SIG-M5 treated with dmso at 0.1 percent for 504 hours (cell line): ENCODE measurements around the gene LRAT.
"Not testable (repeated sequence)": the region's sequence is repeated elsewhere in the genome, so short reads cannot be mapped to it uniquely, and the experiment has no call there.

Experiments used
- DNase-seq: peaks from one replicate; lab custom pipeline; 2025; ENCODE audit not compliant: unreplicated experiment; lab: John Stamatoyannopoulos, UW

Gene LRAT

DNA sequence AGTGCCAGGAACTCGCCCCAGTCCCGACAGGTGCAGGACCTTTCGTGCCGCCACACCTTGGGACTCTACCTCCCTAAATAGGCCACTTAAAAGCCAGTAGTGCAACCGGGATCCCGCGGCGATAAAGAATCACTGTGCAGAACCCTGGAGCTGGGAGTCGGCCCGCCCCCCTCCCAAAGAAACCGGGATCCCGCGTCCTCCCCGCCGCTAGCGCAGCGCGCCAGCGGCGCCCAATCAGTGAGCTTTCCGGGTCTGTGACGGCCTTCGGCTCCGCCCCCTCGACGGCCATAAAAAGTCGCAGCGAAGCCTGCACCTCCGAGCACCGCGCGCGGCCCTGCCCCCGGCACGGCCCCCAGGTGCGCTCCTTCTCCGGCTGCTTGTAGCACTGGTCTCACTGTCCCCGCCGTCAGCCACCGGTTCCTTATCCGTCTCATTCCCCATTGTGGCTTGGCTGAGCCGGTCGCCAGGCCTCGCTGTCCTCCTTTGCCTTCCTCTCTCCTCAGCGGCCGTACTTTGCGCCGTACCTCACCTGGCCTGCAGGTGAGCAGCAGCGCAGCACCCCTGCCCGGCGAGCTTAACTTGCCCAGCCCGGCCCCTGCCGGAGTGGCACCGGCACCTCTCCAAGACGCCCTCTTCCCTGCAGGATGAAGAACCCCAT, at the start of gene LRAT:
LRAT (plus strand) TSS at position 318 of the 658 bp plus-strand sequence; CDS start at position 645, 327 bp downstream.
- no peak for DNase-seq

DNA sequence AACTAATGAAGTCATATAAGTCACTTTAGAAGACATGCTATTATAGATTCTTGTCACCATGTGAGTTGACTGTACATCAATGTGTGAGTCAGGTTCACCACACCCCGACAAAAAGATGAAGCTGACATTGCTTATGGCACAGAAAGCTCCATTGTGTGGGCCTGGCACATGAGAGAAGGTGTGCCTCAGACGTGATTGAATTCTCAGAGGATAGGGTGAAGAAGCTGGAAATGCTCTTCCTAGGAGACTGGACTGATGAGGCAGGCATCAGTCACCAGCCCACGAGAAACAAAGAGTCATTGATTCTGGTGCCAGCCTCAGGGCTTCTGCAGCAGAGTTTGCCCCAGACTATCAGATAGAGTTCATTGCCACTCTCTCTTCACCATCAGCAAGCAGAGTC, 35.9 kb upstream of the LRAT start:
- DNase-seq: no peak

DNA sequence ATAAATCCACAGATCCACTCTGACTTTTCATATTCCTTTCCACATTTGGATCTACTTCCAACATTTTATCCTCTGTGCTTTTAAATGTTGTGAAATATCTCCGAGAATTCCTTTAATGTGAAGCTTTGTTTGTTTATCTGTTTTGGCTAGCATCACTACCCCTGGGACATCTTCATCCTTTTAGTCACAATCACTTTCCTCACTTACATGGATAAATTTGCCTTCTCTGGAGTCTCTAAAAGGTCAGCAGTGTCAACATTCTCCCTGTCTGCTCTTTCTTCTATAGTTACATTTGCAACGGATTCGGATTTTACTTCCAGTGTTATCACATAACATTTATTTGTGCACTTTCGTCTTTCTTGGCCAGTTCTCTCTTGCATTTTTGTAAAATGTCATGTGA, 34.2 kb upstream of the LRAT start:
- DNase-seq: no peak

DNA sequence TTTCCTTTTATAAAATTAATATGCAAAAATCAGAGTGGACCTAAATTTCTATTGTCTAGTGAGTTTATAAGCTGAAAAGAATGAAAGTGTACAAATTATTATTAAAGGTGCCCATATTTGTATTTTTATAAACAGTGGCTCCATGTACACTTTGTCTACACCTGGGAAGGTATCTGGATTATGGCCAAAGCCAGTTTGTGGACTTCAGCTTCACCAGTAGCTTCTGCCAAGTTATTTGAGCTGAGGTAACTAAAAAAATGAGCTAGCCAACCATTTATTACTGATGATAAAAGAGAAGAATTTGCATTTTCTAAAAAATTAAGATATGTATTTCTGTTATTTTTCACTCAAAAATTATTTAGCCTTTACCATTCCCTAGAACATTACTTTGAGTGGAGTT, 32.3 kb upstream of the LRAT start:
- no peak for DNase-seq

DNA sequence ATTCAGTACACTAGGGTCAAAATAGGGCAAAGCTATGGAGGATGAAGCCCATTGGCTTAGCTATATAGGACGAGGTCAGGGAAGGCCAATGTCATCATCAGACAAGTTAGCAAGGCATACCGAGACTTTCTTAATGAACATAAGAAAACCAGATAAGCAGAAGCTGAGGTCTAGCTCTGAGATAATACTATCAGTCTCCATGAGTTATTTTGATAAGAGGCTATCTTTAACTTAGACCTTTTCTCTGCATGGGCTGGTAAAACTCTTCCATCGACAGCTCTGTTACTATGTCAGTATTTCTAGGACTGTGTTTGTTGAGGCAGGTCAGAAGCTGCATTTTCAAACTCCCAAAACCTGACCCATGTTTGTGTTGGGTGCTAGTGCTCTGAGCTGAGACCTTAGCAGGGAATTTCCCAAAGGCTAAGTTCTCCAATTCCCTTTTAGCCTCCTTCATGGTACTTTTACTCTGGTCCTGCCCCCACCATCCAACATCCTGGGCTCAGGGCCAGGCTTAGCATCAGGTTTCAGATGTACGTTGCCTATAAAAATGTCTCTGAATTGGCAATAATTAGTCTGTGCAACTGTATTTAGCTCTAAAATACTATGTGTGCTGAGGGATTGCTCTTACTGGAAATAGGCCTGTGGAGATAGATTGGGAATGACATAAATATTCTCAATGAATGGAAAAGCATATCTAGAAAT, 29.3 kb upstream of the LRAT start:
- no peak for DNase-seq

DNA sequence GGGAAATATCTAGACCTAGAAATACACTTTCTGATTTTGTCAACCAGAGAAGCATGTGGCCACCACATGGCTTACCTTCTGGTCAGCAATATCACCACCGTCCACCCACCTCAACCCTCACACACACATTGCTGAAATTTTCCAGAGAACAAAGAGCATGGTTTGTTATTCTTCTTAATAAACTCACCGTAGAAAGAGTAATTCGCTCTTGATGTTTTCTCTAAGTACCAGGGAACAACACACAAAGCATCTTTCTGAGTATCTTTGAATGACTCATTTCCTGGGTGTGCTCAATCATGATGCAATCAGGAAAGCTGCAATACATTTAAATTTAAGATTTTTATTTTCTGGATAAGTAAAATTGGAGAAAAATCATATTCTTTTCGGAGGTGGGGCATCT, 24.7 kb upstream of the LRAT start:
- no peak for DNase-seq

DNA sequence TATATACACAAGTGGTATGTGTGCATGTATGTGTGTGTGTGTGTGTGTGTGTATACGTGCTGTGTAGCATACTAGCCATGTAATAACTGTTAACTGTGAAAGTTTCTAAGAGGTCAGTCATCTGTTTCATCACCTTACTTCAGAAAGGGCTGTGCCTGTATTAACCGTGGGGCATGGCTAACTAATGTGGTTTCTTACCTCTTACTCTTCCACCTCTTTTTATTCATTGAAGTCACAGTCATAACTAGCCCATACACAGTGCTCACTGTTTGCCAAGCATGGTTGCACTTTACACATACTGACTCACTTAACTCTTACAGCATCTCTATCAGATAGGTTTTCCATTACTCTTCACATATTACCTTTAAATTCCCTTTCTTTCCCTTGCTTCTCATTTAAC, 23.7 kb upstream of the LRAT start:
- DNase-seq: no peak

DNA sequence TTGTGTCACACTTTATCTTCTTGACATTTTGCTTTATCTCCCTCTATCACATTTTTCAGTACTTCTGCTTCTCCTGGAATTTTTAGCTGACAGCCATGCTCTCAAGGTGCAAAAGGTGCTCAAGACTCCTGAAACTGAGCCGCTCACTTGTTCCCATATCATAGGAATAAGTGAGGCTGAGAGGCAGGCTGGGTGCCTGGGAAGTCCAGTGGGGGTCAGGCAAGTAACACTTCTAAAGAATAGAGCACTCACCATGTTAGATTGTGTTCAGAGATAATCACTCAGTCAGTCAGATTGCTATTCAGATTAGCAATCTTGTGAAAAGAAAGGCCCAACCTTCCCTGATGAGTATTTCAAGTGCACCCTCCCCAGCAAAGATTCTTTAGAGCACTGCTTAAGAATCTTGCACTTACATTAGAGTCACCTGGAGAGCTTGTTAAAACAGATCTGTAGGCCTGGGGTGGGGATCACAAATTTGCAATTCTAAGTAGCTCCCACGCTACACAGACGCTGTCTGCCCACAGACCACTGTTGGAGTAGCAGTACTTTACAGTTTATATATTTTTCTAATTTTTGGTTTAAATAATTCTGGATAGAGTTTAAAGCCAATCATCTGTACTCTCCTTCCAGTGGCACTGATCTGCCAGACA, 23.1 kb upstream of the LRAT start:
- no peak for DNase-seq

DNA sequence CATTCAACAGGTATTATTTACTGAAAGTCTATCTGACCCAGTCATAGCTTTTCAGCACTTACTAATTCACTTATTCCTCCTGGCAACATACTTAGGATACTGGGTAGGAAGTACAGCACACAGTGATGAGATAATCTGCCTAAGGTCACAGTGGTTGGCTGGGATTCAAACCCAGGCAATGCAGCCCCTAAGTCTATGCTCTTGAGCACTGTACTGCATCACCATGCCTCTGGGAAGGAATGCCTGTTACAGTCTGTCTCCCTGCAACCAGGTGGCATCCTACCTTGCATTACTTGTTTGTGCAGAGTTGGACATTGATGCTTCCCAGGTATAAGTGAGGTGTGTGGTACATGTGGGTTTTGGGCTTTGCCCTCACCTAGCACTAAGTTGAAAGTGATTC, 21.5 kb upstream of the LRAT start:
- no peak for DNase-seq

DNA sequence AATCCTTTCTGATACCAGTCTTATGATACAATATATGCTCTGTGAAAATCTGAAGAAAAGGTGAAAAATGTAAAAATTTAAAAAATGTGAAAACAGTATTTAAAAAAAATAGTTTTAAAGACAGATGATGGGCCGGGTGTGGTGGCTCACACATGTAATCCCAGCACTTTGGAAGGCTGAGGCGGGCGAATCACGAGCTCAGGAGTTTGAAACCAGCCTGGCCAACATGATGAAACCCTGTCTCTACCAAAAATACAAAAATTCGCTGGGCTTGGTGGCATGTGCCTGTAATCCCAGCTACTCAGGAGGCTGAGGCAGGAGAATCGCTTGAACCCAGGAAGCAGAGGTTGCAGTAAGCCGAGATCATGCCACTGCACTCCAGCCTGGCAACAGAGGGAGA, 20.2 kb upstream of the LRAT start:
- DNase-seq: not testable (repeated sequence)

DNA sequence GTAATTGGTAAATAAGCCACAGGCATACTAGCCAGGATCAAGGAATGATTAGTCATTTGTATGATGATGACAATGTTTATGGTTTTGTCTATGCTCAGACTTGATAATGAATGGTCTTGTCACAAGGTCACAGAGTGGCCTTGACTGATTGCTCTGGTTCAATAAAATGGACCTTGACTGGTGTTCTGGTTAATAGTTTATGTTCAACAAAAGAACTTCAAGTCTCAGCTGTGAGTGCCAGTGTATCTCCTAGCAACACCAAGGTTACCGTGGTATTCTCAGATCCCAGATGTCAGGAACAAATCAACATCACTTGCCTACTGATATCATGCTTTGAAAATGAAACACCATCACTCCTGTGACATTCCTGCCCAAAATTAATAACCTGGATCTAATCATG, 16.3 kb upstream of the LRAT start:
- DNase-seq: no peak

DNA sequence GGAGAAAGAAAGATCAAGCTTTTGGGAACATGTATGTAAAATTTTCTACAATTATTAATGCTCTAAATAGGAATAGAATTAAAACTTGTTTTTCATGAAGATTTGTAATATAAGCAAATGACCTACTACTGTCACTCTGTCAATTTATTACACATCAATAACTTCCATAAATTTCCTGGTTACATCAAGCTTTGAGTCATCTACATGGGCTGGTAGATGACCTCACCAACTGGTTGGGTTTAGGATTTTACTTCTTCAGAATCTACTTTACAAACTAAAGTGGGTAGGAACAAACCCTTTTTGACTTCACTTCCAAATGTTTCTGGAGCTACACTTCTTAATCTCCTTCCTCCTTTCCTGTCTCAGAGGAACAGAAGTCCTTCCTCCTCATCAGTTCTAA, 12.0 kb upstream of the LRAT start:
- DNase-seq: no peak

DNA sequence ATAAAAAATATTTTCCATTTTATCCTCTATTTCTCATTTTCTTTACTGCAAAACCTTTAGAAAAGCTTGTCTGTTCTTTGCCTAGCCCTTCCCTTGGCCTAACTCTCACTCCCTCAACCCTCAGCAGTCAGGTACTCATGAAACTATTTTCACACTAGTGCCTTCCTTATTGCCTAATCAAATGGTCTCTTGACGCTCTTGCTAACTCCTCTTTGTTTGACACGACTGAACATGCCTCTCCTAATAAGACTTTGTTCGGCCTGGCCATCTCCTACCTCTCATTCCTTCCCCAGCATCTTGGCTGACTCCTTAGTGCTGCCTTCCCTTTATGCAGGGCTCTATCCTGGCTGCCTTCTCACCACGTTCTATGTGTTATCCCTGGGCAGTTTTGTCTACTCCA, 11.1 kb upstream of the LRAT start:
- no peak for DNase-seq

DNA sequence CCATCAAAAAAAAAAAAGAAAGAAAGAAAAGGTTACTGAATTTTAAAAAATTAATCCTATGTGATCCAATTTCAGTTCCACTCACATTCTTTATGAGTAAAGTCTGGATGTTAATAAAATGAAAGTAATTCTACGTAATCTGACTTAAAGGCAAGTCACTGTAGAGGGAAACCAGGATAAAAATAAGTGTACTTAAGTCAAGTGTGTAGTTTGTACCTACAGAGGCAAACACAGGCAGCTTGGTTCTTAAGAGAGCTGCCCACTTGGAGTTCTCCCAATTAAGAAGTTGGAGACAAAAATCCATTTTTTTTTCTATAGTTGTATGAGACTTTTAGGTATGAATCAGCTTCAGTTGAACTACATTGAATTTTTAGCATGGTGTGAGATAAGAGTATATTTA, 7.0 kb upstream of the LRAT start:
- DNase-seq: no peak

DNA sequence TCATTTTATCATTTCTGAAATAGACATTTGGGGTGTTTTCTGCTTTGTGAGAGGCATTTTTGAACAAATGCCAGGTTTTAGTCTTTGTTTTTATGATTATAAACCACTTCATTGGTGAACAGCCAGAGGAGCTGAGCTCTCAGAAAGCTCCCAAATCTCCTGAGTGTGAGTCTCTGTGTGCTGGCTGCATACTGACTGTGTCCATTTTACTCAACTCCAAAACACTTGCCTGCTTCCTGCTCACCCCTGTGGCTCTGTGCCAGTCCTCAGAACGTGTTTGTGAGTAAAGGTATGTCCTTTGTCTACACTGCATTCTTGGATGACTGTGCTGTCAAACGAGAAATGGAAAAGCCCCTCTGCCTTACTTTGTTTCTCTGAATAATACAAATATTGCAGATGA, 5.4 kb upstream of the LRAT start:
- DNase-seq: no peak

DNA sequence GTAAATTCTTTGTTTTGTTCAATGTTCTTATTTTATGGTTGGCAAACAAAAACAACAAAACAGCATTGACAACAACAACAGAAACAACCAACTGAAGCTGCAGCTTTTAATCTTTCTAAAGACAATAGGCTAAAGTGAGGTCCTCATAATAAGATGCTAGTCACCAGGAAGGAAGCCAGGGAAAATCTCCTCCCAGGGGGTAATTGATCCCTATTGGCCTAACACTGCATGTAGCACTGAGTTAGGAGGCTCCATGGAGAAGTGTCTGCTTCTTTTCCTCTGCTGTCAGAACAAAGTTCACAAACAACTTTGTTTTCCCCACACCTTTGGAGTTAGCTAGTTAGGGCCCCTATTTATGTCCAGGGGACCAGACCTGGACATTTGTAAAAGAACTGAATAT, 4.7 kb upstream of the LRAT start:
- DNase-seq: no peak

DNA sequence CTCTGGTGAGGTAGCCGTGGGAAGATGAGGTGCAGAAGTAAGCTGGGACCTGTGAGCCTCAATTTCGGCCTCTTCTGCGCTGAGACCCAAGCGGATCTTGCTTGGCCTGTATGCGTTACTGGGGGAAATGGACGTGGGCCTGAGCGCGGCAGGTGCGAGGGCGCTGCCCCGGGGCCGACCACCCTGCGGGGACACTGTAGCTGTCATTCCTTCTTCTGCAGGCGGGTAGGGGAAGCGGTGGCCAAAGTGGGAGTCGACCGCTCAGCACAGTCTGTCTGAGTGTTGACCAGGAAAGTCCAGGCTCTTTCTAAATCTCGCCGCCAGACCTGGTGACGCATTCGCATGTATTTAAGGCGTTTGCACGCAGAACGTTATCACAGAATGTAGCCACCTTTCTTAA, 3.3 kb upstream of the LRAT start:
- no peak for DNase-seq

DNA sequence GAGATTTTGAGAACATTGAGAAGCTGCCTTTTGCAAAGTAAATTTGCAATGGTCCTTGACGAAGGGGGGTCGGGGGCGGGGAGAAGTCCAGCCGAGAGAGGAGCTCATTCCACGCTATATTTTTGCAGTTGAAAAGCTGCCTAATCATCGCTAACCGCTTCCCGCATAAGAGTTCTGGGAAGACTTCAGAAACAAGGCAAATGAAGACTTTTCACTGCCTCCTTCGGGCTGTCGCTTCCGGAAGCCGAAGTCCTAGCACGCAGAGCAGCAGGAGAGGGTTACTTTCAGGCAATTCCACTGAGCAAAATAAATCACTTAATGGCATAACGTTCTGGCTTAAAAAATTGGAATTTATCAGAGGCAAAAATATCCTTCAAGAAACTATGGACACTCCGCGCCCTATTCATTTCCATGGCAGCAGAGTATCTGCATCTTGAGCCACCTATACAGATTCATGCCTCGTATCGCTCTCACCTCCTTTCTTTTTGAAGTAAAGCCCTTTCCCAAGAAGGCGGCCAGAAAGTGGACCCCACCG, 2.6 kb upstream of the LRAT start:
- no peak for DNase-seq

DNA sequence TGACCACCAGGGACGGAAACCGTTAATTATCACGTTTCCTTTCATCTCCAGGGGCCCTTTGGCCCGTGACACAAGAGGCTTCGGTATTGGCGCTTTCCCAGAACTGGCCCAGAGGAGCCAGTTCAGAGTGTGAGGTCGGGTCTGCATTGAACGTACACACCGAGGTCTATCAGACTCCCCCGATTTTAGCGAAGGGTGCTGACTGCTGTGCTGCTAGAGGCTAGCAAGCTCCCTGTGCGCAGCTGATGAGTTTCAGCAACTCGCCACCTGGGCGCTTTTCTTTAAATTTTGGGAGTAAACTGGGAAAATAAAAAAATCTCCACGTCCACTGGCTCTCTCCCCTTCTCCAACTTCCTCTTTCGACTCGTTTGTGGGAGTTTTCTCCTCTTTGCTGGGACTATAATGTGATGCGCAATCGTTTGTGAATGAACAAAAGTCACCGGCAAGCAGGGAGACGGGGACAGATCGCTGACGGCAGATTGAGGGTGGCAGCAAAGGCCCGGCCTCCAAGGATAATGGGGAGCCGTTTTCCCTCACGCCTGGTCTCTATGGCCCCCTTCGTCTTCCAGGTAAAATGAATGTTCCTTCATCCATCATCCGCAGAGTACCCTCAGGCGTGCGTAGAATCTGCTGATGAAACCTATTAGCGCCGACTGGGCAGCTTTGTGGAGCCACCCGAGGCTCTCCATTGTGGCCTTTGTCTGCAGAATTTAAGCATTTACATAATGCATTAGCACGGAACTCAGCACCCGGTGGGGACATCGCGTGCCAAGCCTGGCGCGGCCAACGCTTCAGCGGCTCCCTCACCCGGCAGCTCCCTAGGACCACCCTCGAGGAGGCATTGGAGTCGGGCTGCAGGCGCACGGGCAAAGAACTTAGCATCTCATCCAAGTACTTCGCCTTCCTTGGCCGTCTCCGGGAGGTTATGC, 1.6 kb upstream of the LRAT start:
- no peak for DNase-seq

DNA sequence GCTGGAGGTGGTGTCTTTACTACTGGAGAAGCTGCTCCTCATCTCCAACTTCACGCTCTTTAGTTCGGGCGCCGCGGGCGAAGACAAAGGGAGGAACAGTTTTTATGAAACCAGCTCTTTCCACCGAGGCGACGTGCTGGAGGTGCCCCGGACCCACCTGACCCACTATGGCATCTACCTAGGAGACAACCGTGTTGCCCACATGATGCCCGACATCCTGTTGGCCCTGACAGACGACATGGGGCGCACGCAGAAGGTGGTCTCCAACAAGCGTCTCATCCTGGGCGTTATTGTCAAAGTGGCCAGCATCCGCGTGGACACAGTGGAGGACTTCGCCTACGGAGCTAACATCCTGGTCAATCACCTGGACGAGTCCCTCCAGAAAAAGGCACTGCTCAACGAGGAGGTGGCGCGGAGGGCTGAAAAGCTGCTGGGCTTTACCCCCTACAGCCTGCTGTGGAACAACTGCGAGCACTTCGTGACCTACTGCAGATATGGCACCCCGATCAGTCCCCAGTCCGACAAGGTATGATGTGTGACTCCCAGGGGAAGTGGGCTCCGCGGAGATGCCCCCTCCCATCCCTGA, 634 bp downstream of the LRAT start:
- no peak for DNase-seq

DNA sequence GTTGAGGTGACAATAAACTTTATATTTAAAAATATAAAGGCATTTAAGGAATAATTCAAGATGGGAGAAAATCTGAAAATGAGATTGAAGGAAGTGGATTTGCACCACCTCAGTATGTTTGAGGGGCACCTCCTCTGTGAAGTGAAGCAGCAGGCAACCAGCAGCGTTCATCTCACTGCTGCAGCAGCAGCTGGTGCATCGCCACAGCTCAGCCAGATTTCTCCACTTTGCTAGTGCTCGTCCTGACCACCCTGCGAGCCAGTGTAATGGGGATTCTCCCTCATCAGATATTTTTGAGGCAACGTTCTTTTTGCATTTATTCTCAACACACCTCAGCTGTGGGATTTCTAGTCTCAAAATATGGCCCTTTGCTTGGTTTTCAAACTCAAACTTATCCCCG, 13.9 kb downstream of the LRAT start:
- no peak for DNase-seq
